HCEC 1CT (cell line): ENCODE data around the gene ASB12.

Experiments
- DNase-seq: peaks from one replicate; pipeline ENCODE4 v3.0.0-alpha.2; 2017

The ASB12 gene

DNA sequence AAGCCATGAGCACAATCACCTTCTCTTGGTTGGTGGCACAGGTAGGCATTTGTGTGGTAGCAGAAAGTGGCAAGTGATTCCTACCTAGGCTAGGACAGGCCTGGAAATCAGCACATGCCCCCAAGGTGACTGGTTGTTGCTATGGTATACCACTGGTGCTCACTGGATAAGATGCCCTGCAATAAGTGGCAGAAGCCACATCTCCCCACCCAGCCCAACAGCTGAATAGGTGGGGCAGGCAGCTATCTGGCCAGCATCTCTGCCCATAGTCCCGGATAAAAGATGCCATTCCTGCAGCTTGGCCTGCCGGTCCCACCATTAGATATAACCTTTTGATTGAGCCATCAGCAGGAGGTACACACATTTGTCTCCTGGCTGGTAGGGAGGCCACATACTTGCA lies 46.0 kb downstream of the ASB12 start:
- no peak for DNase-seq

DNA sequence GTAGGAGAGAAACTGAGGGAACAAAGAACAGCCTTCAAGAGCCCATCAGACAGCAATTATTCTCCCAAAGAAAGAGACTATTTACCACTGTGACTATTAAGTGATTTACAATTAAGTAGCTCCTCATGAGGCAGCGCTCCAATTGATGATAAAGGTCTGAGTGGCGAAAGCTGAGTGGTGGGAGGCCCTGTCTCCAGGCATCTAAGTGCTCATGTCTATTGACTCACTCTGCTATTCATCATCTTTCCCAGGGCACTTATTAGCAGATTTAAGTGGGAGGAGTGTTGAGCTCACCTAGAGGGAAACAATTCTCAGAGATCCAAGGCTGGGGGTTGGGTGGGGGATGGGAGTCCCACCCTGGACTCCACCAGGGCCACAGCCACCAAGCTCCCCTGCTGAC lies 48.2 kb downstream of the ASB12 start:
- no peak for DNase-seq

DNA sequence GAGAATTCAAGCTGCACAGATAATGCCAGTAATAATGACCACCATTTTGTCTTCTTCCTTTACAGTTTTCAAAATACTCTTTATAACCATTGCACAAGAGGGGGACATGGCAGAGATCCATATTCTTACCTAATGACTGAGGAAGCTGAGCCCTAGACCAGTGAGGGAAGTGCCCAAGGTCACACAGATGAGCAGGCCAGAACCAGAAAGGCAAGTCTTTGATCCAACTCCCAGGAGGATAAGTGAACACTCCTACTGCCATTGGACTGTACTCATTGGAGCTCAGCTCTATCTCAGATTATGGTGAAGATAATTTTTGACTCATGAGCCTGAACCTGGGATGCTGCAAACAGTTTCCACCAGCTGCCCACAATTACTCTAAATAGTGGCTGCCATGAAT lies 53.5 kb downstream of the ASB12 start:
- no peak for DNase-seq
